Measurements from ENCODE around the gene ANTXRL. TPM values are rescaled to one million over a fixed set of nuclear protein-coding genes. Genes with fewer than 3 reads are reported as not detected.

ANTXRL gene
- total RNA-seq (2021): 0.26 and 0.58 TPM in 2 replicates
- Bru-seq, nascent RNA: percentile 15 among the genes with signal in this experiment
- BruChase-seq, experiment 1, labeled RNA remaining after a 2-hour chase: percentile 9 among the genes with signal in this experiment
- BruChase-seq, experiment 2, labeled RNA remaining after a 6-hour chase: percentile 7 among the genes with signal in this experiment
- long read RNA-seq: 0 reads

DNA sequence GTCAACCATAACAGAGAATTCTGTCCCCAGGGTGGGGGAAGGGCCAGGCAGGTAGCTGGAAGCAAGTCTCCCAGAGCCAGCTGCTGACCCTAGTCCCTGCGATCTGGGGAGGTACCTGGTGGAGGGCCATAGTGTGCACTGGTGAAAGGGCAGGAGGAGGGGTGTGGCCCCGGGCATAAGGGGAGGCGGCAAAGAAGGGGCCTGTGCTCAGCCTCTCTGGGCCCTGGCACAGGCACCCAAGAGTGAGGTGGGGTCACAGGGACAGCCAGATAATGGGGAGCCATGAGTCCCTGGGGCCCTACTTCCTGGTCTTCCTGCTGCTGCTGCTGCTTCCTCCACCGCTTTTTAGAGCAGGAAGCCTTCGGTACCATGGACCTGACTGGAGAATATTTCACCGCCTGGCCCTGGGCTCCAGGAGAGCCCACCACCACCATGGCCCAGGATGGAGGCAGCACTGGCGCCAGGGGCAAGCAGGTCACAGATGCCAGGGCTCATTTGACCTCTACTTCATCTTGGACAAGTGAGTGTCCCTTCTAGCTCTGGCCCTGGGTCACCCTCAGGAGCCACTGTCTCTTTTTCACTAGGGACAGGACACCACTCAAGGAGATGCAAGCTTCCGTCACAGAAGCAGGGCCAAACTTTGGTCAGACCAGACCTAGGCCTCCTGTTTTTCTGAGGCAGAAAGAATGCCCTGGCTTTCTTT is at the start of gene ANTXRL:
ANTXRL (plus strand) TSS at position 7 of the 703 bp plus-strand sequence; CDS start at position 273, 266 bp downstream.
- Histone ChIP-seq H2AFZ (0 out of 2 replicates have a peak within 1 kb of the TSS, but pooled peaks have one; percentile 51), H3F3A (ENCODE audit: insufficient read depth, low read depth) (peaks cover 42% of the 10 kb centered on the region), H3K4me3 (peak within 1 kb of the TSS; percentile 93; the same call in 1 of the 2 replicates), H4K20me1 (ENCODE audit: insufficient read depth) (no peaks in the 10 kb centered on the region), H3K27ac (peak within 1 kb of the TSS; percentile 85), H3K4me2 (peak within 1 kb of the TSS; percentile 92), H3K27me3 (ENCODE audit: insufficient read depth, low read depth) (no peaks in the 10 kb centered on the region), H3K79me2 (ENCODE audit: low read depth) (0 out of 2 replicates have a peak, but pooled peaks cover 7% of the 10 kb centered on the region), H3K36me3 (ENCODE audit: low read depth) (no peaks in the 10 kb centered on the region), H3K4me1 (replicated peaks; ENCODE audit: insufficient read depth) (peaks cover 71% of the 10 kb centered on the region), H3K9me2 (ENCODE audit: insufficient read depth) (no peaks in the 10 kb centered on the region), H3K9me3 (ENCODE audit: insufficient read depth, low read depth) (no peaks in the 10 kb centered on the region)
- ChIA-PET POLR2A (ENCODE audit: unreplicated experiment) (no interaction called here), CTCF (interaction anchor here (0.5 kb wide), 1 partner anchor 1115 kb away, joined by 3 read pairs; no protein-coding TSS in a partner anchor)
- intact Hi-C loops (cut with micrococcal nuclease; ENCODE audit: unreplicated experiment): no loop called here
- DNase-seq: no peak
- no TSS peak for BruUV-seq (replicated peaks)
- no peak for TF ChIP-seq CTCF (conservative IDR thresholded peaks at IDR 0.05)
- no peak for TF ChIP-seq EZH2 (IDR thresholded peaks at IDR 0.05; ENCODE audit: low read depth)

GRCh38 chr10:46237815-46238510 is 48.8 kb upstream of the ANTXRL start:
- no peaks in the 10 kb centered on the region for H3K79me2 ChIP-seq (ENCODE audit: low read depth)
- H3K4me3 ChIP-seq: no peak overlapping the region
- H2AFZ ChIP-seq: no peak overlapping the region
- H3K27me3 ChIP-seq (ENCODE audit: insufficient read depth, low read depth): no peaks in the 10 kb centered on the region
- TF ChIP-seq CTCF (conservative IDR thresholded peaks at IDR 0.05) (no peak), EZH2 (IDR thresholded peaks at IDR 0.05; ENCODE audit: low read depth) (no peak)
- H3K36me3 ChIP-seq (ENCODE audit: low read depth): no peaks in the 10 kb centered on the region
- intact Hi-C loops (cut with micrococcal nuclease; ENCODE audit: unreplicated experiment): no loop called here
- H3K4me1 ChIP-seq (replicated peaks; ENCODE audit: insufficient read depth): no peaks in the 10 kb centered on the region
- H4K20me1 ChIP-seq (ENCODE audit: insufficient read depth): no peaks in the 10 kb centered on the region
- peak in 1 of 2 experiments; percentile 29 for DNase-seq
- H3K9me2 ChIP-seq (ENCODE audit: insufficient read depth): no peaks in the 10 kb centered on the region
- H3K4me2 ChIP-seq: no peak overlapping the region
- CTCF ChIA-PET: no interaction called here
- no peak overlapping the region for H3K27ac ChIP-seq
- POLR2A ChIA-PET (ENCODE audit: unreplicated experiment): interaction anchor here (0.6 kb wide), 1 partner anchor 157 kb away, joined by 6 read pairs; no protein-coding TSS in a partner anchor
- BruUV-seq (replicated peaks): no TSS peak
- no peaks in the 10 kb centered on the region for H3F3A ChIP-seq (ENCODE audit: insufficient read depth, low read depth)
- peaks cover 4% of the 10 kb centered on the region; the same call in 1 of the 2 replicates for H3K9me3 ChIP-seq (ENCODE audit: insufficient read depth, low read depth)

DNA sequence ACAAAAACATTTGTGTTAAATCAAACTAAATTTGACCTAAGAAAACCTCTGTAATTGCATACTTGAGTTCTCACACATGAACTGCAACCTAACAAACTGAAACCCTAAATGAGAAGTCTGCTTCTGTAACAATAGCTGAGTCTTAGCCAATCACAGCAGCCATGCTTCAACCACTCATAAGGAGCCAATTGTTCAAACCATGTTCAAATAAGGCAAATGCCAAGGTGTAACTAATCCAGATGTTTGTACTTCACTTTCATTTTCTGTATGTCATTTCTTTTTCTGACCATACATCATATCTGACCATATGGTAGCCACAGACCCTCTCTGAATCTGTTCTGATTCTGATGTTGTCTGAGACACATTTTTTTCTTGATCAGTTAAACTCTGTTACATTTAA is 47.5 kb upstream of the ANTXRL start:
- CTCF ChIA-PET: no interaction called here
- TF ChIP-seq CTCF (conservative IDR thresholded peaks at IDR 0.05): no peak
- TF ChIP-seq EZH2 (IDR thresholded peaks at IDR 0.05; ENCODE audit: low read depth): no peak

More for the DNA sequence above, 47.5 kb upstream of the ANTXRL start:
- no TSS peak for BruUV-seq (replicated peaks)
- no peaks in the 10 kb centered on the region for H3K27me3 ChIP-seq (ENCODE audit: insufficient read depth, low read depth)
- H3K4me2 ChIP-seq: no peak overlapping the region
- H3K9me2 ChIP-seq (ENCODE audit: insufficient read depth): no peaks in the 10 kb centered on the region
- H3K4me1 ChIP-seq (replicated peaks; ENCODE audit: insufficient read depth): no peaks in the 10 kb centered on the region
- no peaks in the 10 kb centered on the region for H4K20me1 ChIP-seq (ENCODE audit: insufficient read depth)
- POLR2A ChIA-PET (ENCODE audit: unreplicated experiment): no interaction called here
- DNase-seq: peak in 1 of 2 experiments; percentile 17
- no peak overlapping the region for H3K4me3 ChIP-seq
- H2AFZ ChIP-seq: no peak overlapping the region
- peaks cover 4% of the 10 kb centered on the region; the same call in 1 of the 2 replicates for H3K9me3 ChIP-seq (ENCODE audit: insufficient read depth, low read depth)
- intact Hi-C loops (cut with micrococcal nuclease; ENCODE audit: unreplicated experiment): no loop called here
- H3K27ac ChIP-seq: no peak overlapping the region
- H3F3A ChIP-seq (ENCODE audit: insufficient read depth, low read depth): no peaks in the 10 kb centered on the region
- H3K36me3 ChIP-seq (ENCODE audit: low read depth): no peaks in the 10 kb centered on the region
- no peaks in the 10 kb centered on the region for H3K79me2 ChIP-seq (ENCODE audit: low read depth)
